Stomach smooth muscle (tissue), 2 donors: Measurements from ENCODE around the gene TMBIM6.

Experiments
- H3K27ac ChIP-seq: one replicate; pipeline ENCODE4 v1.7.0; 2013; ENCODE audit warnings: mild to moderate bottlenecking, low read length, inconsistent platforms
- H3K27me3 ChIP-seq, 2 donors: one replicate each; pipeline ENCODE4 v1.7.0; 2013; ENCODE audit warnings: low read length in 2 of 2; ENCODE audit not compliant: insufficient read depth in 2 of 2, control insufficient read depth in 1 of 2
- H3K36me3 ChIP-seq, 2 donors: one replicate each; pipeline ENCODE4 v1.7.0; 2013; ENCODE audit warnings: low read length in 2 of 2; ENCODE audit not compliant: control insufficient read depth in 2 of 2, insufficient read depth in 2 of 2
- H3K4me1 ChIP-seq: one replicate; pipeline ENCODE4 v1.7.0; 2013; ENCODE audit warnings: low read length; ENCODE audit not compliant: control insufficient read depth, insufficient read depth
- H3K4me3 ChIP-seq, 2 donors: one replicate each; pipeline ENCODE4 v1.7.0; 2013; ENCODE audit warnings: low read length in 2 of 2
- H3K9ac ChIP-seq, 2 donors: one replicate each; pipeline ENCODE4 v1.7.0; 2013; ENCODE audit warnings: low read length in 2 of 2, mild to moderate bottlenecking in 1 of 2
- H3K9me3 ChIP-seq, 2 donors: one replicate each; pipeline ENCODE4 v1.7.0; 2013; ENCODE audit warnings: low read length in 2 of 2; ENCODE audit not compliant: control insufficient read depth in 2 of 2
- donor health status: healthy.
- donor health status: Pancreatic carcinoma.

Gene TMBIM6

GRCh38 chr12:49808686-49809380 lies 67.5 kb downstream of the TMBIM6 start:
- H3K4me3 ChIP-seq, result peak overlapping the region in 1 of 2 donors; percentile 49
- peak overlapping the region in 1 of 2 donors; percentile 36 for H3K9ac ChIP-seq

GRCh38 chr12:49809381-49809905 lies 68.1 kb downstream of the TMBIM6 start:
- H3K4me1 ChIP-seq, result peaks cover 19% of the 10 kb centered on the region
- H3K36me3 ChIP-seq, result peaks cover 6 to 14% of the 10 kb centered on the region in 2 donors
- H3K9ac ChIP-seq, result peak overlapping the region; percentile 13 to 37
- no peaks in the 10 kb centered on the region for H3K9me3 ChIP-seq
- peak overlapping the region in 1 of 2 donors; percentile 49 for H3K4me3 ChIP-seq
- no peaks in the 10 kb centered on the region for H3K27me3 ChIP-seq
- peak overlapping the region; percentile 41 for H3K27ac ChIP-seq

More at GRCh38 chr12:49808686-49809380, 67.5 kb downstream of the TMBIM6 start:
- Histone ChIP-seq H3K36me3 (peaks cover 7 to 17% of the 10 kb centered on the region in 2 donors), H3K27me3 (no peaks in the 10 kb centered on the region), H3K4me1 (peaks cover 19% of the 10 kb centered on the region), H3K27ac (peak overlapping the region; percentile 41), H3K9me3 (no peaks in the 10 kb centered on the region)

DNA sequence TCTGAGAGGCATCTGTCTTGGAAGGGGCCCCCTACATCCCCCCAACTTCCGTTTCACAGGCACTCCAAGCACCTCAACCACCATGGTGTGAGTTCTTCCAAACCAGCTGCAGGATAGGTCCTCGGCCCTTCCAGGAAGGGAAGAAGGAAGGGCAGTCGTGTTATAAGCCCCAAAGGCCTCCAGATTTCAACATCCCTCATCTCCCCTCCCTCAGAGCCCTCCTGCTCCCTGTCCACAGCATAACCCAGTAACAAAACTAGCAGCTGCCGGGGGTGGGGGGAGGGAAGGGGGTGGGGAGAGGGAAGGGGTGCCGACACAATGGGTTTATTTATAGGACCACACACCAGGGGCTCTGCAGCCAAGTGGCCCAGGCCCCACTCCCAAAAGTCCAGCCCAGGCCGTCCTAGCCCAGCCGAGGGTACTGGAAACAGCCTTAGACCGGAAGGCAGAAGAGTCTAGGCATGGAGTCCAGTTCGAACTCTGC lies 68.6 kb downstream of the TMBIM6 start:
- Histone ChIP-seq H3K27me3 (no peaks in the 10 kb centered on the region), H3K9ac (peak overlapping the region; percentile 13 to 37), H3K4me1 (peaks cover 19% of the 10 kb centered on the region), H3K9me3 (no peaks in the 10 kb centered on the region), H3K36me3 (peaks cover 4 to 9% of the 10 kb centered on the region in 2 donors), H3K4me3 (no peak overlapping the region), H3K27ac (peak overlapping the region; percentile 41)

DNA sequence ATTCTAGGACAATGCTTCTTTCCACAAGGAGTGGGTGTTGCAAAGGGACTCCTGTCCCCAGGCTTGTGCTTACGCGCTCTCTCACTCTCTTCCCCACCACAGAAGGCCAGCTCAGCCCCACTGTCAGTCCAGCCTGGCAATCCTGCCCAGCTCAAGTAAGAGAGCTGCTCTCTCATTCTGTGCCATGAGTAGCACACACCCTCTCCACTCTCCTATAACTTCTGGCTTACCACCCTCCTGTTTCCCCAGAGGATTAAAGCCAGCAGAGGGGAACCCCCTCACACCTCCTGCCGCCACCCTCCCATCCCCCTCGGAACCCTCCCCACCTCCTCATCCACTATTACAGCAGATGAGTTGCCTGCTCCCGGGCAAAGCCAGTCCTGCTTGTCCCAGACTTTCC lies 69.8 kb downstream of the TMBIM6 start:
- Histone ChIP-seq H3K9ac (no peak overlapping the region), H3K27ac (no peak overlapping the region)

GRCh38 chr12:49811961-49812401 lies 70.6 kb downstream of the TMBIM6 start:
- H3K36me3 ChIP-seq, result peaks cover 3 to 5% of the 10 kb centered on the region in 2 donors
- H3K9ac ChIP-seq, result no peak overlapping the region
- H3K27ac ChIP-seq, result no peak overlapping the region
- H3K4me3 ChIP-seq, result no peak overlapping the region
- H3K27me3 ChIP-seq, result no peaks in the 10 kb centered on the region
- peaks cover 19% of the 10 kb centered on the region for H3K4me1 ChIP-seq
- no peaks in the 10 kb centered on the region for H3K9me3 ChIP-seq

More for the DNA sequence above, 69.8 kb downstream of the TMBIM6 start:
- Histone ChIP-seq H3K4me1 (peaks cover 19% of the 10 kb centered on the region), H3K36me3 (peaks cover 4 to 5% of the 10 kb centered on the region in 2 donors), H3K4me3 (no peak overlapping the region), H3K27me3 (no peaks in the 10 kb centered on the region), H3K9me3 (no peaks in the 10 kb centered on the region)

DNA sequence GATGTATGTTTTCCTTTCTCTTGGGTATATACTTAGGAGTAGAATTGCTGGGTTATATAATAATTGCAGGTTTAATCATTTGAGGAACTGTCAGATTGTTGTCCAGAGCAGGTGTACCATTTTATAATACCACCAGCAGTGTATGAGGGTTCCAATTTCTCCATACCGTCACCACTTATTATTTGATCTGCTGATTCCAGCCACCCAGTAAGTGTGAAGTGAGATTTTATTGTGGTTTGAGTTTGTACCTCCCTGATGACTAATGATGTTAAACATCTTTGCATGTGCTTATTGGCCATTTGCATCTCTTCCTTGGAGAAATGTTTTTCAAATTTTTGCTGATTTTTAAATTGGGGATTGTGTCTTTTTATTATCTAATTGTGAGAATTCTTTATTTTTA lies 71.8 kb downstream of the TMBIM6 start:
- Histone ChIP-seq H3K9me3 (no peaks in the 10 kb centered on the region), H3K9ac (no peak overlapping the region), H3K27me3 (no peaks in the 10 kb centered on the region), H3K36me3 (peaks cover 3 to 5% of the 10 kb centered on the region in 2 donors), H3K27ac (no peak overlapping the region), H3K4me1 (peaks cover 15% of the 10 kb centered on the region), H3K4me3 (no peak overlapping the region)
